HG03103 (cell line): ENCODE results near the gene LAMP5.

Experiments
- ATAC-seq: cut with Tn5 transposase; IDR thresholded peaks from one replicate; pipeline ENCODE4 v1.9.1; 2021; ENCODE audit warnings: low read depth; ENCODE audit not compliant: unreplicated experiment

LAMP5 gene, protein sequence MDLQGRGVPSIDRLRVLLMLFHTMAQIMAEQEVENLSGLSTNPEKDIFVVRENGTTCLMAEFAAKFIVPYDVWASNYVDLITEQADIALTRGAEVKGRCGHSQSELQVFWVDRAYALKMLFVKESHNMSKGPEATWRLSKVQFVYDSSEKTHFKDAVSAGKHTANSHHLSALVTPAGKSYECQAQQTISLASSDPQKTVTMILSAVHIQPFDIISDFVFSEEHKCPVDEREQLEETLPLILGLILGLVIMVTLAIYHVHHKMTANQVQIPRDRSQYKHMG

DNA sequence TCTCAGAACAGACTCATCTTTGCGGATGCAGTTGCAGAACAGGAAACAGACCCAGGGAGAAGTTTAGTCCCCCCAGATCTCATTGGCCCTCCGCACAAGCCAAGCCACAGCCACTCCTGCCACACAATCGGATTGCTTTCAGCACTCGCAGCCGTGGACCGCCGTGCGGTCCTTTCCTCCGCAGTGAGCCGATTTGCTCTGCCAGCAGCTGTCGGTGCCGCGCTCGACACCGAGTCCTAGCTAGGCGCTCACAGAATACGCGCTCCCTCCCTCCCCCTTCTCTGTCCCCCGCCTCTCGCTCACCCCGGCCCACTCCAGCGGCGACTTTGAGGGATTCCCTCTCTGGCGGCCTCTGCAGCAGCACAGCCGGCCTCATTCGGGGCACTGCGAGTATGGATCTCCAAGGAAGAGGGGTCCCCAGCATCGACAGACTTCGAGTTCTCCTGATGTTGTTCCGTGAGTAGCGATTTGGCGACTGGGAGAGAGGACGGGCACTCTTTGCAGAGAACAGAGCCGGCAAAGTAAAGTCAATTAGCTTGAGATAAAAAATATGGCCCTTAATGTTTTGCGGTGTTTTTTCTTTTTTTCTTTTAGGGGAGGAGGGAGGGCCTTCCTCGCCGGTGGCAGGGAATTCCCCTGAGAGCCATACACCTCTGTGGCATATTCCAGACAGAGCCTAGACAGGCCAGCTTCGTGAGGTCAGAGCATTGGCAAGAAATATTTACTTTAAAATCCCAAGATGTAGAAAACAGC is at the start of gene LAMP5:
LAMP5 (plus strand) TSS at position 130 of the 753 bp plus-strand sequence; CDS start at position 393, 263 bp downstream.
- ATAC-seq = no peak

DNA sequence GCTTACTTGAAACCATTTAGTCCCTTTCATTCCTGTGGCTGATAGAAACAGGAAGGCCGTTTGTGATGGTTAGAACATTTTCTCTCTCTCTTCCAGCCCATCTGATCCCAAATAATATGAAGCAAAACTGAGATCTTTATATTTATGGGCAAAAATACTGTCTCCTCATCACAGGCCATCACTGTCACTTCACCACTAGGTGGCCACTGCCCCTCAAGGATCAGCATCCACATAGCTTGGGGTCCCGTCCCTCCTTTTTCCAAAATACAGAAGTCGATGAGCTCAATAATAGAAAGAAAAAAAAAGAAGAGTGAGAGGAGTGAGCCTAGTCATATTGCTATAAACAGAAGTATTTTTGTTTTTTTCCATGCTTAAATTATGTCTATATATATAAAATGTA is 46.4 kb upstream of the LAMP5 start:
- no peak for ATAC-seq

DNA sequence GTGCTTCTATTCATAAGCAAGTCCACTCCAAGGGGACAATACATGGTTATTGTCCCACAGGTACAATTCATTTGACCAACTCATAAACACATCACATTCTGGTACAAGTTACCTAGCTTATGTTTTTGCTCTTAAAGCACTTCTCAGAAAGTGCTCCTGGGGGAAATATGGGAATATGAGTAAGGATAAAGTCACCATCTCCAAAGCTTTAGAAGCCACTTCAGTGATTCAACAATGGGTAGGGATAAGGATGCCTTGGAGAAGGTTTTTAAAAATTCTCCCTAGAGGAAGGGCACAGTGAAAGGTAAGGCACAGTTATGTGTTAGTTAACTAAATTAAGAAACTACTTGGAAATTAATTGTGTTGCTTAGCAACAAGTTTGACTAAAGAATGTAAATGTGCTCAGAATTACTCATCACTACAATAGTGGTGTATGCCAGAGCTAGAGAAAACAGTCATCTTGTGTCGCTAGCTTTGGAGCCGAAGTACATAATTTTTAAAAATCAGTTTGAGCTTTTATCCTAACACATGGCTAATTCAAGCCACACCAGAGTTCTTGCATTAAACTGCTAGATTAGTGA is 39.5 kb upstream of the LAMP5 start:
- ATAC-seq = no peak

DNA sequence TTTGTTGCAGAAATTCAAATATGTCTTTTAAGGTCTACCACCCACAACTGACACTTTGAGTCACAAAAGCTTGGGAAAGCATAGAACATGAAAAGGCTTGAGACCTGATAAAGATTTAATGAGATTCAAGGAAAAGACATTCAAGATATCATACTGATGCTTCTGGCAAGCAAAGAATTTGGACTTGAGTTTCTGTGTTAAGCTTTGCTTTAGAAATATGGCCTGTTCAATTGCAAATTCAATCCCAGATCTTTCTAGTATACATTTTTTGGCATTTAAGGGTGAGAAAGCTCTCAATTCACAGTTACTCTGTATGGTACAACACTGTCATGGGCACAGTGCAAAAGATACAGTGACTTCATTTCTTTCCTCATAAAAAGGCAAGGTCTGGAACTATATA is 38.9 kb upstream of the LAMP5 start:
- ATAC-seq = no peak

DNA sequence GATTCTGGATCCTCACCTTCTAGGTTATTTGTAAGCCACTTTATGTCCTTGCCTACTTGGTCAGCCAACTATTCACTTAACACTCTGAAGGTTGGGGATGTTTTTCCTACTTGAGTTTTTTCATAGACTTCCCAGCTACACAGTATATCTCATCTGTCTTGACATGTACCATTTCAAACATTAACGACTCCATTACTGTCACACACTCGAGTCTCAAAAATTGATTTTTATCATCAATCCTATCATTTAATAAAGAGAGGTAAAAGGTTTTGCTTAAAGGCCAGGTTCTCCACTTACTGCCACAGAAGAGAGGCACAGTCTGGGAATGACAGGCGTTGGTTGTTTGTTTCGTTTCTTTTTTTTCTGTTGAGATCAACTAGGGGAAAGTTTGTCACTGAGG is 38.2 kb upstream of the LAMP5 start:
- no peak for ATAC-seq

DNA sequence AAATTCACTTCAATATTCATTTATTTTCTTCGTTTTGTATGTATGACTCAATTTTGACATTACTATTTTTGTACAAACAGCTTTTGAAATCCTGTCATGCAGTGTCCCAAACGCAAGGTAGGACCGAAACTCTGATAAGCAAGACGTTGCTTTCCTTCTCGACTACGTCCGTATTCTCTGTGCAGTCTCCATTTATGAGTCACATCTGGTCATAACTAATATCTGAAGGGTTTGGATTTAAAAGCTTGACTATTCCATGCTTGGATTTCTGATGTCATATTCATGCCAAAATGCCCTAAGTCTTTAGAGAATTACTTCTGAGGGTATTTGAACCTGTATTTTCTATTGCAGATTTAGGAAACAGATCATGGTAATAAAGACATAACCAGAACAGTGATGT is 37.8 kb upstream of the LAMP5 start:
- ATAC-seq = no peak

DNA sequence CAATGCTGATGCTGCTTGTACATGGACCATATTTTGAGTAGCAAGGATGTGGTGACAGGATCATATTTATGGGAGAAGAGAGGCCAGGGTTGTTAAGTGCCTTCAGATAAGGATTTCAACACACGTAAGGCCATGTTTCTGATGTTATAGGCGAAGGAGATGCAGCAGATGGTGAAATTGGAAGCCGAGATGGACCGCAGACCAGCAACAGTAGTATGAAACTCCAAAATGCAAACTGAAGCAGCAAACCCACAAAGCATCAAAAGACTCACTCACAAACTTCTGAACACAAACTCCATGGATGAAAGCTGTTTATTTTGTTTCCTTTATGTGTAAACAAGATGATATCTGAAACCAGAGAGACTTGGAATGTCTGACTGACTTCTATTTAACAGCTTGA is 35.6 kb upstream of the LAMP5 start:
- ATAC-seq = no peak

DNA sequence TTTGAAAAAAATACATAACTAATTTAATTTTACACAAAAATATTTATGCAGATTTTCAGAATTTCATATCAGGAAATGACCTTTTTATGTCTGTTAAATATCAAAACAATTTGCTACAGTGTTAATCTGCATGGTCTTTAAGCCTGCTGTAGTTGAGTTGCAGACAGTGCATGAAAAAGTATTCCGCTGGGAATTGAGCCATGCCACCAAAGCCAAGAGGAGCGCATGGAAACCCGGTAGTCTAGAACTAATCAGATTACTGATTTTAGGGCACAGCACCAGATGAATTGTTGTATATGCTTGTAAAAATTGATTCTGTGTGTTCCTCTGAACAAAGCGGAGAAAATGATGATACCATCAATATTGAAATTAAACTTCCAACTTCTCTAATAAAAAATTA is 34.3 kb upstream of the LAMP5 start:
- no peak for ATAC-seq

DNA sequence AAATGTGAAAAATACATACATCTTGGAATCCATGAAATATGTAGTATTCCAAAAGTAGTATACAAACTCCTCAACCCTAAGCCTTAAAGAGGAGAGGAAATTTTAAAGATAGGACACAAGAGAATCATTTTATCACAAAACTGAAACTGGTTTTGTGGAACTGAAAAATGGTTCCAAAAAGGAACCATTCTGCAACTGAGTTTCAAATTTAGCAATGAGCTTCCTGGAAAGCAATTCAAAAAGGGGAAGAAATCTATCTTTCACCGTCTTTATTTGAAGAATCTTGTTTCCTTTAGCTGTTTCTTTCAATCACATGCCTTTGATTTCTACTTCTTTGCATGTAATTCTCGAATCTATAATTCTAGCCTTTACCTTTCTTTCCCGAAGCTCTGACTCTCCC is 32.2 kb upstream of the LAMP5 start:
- ATAC-seq = no peak

DNA sequence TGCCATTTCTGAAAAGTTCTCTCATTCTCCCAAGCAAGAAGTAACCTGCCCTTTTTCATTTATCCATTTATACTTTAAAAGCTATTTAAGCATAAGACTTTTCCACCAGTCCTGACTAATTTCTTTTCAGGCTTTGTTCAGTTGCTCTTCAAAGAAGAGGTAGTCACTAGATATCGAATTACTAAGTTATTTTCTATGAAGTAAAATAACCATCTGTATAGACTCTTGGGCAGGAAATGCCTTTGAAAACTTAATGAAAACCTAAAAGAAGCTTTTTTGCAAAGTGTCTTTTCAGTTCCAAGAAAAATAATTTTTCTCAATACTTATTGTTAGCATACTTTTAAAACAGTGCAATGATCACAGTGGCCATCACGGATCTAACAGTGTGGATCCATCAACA is 31.3 kb upstream of the LAMP5 start:
- no peak for ATAC-seq

DNA sequence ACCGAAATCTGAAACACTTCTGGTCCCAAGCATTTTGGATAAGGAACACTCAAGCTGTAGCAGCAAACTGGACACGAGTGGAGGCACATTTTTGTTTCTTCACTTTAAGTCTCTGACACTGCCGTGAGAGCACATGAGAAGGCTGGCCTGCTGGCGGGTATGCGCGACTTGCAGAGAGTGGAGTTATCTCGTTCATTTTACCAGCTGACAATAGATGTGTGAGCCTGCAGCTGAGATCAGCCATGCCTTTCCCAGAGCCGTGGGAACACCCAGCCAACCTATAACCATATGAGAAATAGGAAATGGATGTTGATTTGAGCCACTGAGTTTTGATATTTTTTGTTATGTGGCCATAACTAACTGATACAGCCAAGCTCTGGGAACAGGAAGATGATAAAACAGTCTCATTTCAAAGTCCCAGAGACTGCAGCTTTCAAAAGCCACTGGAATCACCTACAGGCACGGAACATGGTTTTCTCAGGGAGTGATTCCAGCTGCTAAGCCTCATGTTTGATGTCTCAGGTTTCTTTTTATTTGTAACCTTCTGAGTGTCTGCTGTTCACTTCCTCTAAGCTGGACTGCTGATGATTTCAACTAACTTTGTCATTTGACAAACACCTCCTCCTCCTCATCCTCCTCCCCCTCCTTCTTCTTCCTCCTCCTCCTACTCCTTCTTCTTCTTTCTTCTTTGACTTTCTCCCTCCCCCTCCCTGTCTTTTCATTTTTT is 28.6 kb upstream of the LAMP5 start:
- ATAC-seq = no peak

DNA sequence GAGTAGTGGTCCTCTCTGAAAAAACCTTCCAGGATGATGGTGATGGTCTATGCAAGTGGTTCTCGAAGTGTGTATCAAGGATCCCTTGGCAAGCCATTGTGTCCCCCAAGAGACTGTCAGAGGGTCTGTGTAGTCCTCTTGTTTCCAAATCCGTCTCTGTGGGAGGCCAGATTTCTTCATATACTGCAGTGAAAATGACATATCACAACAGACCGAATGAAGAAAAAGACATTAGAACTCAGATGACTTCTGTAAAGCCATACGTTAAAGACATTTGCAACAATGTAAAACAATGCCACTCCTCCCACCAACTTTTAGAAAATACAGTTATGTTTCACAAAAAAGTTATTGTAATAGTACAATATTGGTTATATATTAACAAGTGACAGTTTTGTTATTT is 27.2 kb upstream of the LAMP5 start:
- no peak for ATAC-seq

DNA sequence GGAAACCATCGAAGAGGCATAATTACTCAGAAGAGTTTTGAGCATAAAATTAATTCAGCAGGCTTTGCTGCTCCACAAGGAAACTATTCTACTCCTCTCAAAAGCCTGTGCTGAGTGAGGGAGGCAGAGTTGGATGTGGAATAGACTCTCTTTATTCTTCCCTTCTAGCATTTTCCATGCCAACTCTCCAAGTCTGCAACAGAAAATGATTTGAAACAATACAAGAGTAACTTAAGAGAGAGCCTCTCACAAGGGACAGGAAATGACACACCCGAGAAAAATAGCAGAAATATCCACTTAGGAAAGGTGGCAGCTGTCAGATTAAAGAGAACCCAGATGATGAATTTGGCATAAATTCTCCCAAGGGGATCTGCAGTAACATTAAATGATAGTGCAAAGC is 26.3 kb upstream of the LAMP5 start:
- ATAC-seq = no peak

DNA sequence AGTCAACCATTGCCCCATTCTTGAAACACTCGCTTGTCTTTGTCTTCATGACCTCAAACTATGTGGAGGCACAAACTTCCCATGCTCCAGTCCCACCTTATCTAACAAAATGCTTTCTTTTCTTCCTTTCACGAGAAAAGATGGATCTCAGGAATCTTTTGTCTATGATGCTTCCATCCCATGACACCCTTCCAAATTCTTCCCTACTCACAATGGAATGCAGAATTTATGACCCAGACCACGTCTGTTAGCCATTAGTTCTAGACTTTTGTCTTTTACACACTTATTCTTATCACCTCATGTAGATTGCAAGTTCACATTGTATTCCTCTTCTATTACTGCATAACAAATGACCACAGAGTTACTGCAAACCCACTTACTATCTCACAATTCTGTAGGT is 24.2 kb upstream of the LAMP5 start:
- ATAC-seq = no peak

DNA sequence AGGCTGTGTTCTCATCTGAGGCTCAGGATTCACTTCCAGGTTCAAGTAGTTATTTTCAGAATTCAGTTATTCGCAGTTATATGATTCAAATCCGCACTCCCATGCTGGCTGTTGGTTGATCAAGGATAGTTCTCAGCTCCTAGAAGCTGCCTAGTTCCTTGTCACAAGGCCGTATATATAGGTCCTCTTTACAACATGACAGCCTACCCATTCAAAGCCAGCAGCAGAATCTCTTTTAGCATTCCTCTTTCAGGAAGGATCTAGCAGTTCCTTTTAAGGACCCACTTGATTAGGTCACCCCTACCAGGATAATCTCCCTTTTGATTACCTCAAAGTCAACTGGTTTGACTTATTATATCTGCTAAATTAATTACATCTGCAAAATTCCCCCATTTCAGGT is 23.8 kb upstream of the LAMP5 start:
- no peak for ATAC-seq

DNA sequence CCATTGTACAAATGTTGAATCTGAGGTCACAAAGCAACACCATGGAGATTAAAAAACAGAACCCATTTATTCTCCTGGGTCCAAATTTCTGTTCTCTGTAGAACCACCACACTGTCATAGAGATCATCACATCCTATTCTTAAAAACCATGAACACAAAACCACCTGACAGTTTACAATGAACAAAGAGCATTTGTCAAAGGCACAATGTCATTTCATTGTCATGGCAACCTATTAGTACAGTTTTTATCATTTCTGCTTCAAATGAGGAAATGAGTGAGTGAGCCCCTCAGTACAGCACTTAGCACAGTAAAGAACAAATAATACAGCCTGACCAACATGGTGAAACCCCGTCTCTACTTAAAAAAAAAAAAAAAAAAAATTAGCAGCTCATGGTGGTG is 23.1 kb upstream of the LAMP5 start:
- ATAC-seq = no peak

DNA sequence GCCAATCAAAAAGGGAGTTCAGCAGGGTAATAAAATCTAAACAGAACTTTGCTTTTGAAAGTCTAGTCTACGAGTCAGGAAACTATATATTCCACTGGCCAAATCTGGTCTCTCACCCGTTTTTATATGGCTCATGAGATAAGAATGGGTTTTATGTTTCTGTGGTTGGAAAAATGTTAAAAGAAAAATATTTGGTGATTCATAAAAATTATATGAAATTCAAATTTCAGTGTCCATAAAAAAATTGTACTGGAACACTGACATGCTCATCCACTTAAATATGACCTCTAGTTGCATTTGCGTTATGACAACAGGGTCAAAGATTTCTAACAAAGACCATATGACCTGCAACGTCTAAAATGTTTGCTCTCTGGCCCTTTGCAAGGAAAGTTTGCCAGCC is 22.3 kb upstream of the LAMP5 start:
- ATAC-seq = no peak

DNA sequence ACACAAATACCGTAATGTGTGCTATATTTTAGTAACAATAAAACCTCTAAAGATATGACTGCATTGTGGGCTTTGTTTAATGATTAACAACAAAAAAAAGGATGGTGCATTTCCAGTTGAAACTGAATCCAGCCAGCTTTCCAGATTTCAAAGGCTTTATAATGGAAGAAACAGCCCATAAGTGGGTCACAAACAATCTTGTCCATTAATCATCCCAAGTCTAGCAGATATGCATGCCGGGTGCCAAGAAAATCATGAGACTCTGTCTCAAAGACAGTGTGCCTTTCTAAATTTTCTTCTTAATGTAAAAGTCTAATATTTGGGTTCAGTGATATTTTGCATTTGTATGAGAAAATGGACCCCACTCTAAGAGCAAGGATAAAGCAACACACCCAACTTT is 20.6 kb upstream of the LAMP5 start:
- ATAC-seq = no peak

DNA sequence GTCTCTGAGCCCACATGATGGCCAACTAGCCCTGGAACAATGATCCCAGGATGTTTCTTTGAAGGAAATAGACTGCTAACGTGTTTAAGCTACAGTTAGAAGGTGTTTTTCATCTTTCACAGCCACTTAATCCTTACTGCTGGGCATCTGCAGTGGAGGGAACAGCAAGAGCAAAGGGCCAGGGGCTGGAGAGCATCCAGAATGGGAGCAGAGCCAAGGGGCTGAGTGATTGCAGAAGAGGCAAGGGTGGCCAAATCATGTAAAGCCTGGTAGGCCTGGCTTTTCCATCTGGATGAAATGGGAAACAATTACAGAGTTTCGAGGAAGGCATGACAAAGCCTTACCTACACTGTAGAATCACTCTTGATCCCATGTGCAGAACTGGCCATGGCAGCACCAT is 18.7 kb upstream of the LAMP5 start:
- no peak for ATAC-seq

DNA sequence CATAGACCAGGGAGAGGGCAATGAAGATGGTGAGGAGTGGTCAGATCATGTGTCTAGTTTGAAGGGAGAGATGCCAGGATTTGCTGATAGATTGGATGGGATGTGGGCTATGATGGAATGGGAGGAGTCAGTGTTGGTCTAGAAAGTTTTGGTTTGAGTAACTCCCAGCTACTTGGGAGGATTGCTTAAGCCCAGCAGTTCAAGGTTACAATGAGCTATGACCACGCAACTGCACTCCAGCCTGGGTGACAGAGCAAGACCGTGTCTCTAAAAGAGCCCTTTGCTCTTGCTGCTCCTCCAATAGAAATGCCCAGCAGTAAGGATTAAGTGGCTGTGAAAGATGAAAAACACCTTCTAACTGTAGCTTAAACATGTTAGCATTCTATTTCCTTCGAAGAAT is 18.2 kb upstream of the LAMP5 start:
- ATAC-seq = no peak

DNA sequence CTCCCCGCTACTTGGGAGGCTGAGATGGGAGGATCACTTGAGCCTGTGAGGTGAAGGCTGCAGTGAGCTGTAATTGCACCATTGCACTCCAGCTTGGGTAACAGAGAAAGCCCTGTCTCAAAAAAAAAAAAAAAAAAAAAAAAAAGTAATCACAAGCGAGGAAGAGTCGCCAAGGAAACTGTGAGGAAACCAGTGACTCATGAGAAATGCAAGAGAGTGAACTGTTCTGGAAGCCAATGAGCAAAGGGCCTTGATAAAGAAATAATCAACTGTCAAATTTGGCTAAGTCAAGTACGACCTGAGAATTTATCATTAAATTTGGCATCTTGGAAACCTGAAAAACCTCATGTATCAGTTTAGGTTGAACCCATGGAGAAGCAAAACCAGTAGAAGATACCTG is 16.1 kb upstream of the LAMP5 start:
- ATAC-seq = no peak
